Endothelial cell (in vitro differentiated cells): ENCODE results near the gene HTRA1. TPM values are rescaled to one million over a fixed set of nuclear protein-coding genes. Genes with fewer than 3 reads are reported as not detected.

ENCODE experiments used
- DNase-seq: peaks from one replicate; pipeline ENCODE4 v3.0.0; 2021; ENCODE audit warnings: low spot score
- H3K27ac Mint-ChIP-seq: one replicate; pipeline ENCODE4 v1.8.0; 2021; ENCODE audit warnings: mixed read lengths, inconsistent platforms; ENCODE audit not compliant: unreplicated experiment
- H3K27me3 Mint-ChIP-seq: one replicate; pipeline ENCODE4 v1.8.0; 2021; ENCODE audit warnings: mild to moderate bottlenecking, moderate library complexity, mixed read lengths, inconsistent platforms; ENCODE audit not compliant: unreplicated experiment
- H3K36me3 Mint-ChIP-seq: one replicate; pipeline ENCODE4 v1.8.0; 2021; ENCODE audit warnings: mild to moderate bottlenecking, low read depth, mixed read lengths, inconsistent platforms; ENCODE audit not compliant: unreplicated experiment
- H3K4me1 Mint-ChIP-seq: one replicate; pipeline ENCODE4 v1.8.0; 2021; ENCODE audit warnings: mild to moderate bottlenecking, mixed read lengths, inconsistent platforms; ENCODE audit not compliant: unreplicated experiment
- H3K4me3 Mint-ChIP-seq: one replicate; pipeline ENCODE4 v1.8.0; 2021; ENCODE audit warnings: mild to moderate bottlenecking, mixed read lengths, inconsistent platforms; ENCODE audit not compliant: unreplicated experiment
- H3K9me3 Mint-ChIP-seq: one replicate; pipeline ENCODE4 v1.8.0; 2021; ENCODE audit warnings: mixed read lengths, inconsistent platforms; ENCODE audit not compliant: unreplicated experiment
- CTCF ChIP-seq: fragments of 200-600 bp; sonication (generic); IDR thresholded peaks from one replicate; pipeline ENCODE4 v1.5.0; 2021; ENCODE audit warnings: antibody characterized with exemption; ENCODE audit not compliant: unreplicated experiment
- total RNA-seq: library from RNA; stranded (reverse); fragmentation: NEBNext Ultra II Directional; extraction: Animal tissue kit (Norgen Biotek cat#: 25700); gene quantifications from one replicate; pipeline ENCODE4 v1.2.1, GENCODE V29; 2021; ENCODE audit not compliant: unreplicated experiment

The HTRA1 gene
- total RNA-seq, 1 donor from 2014 or later, result 72.3 TPM

GRCh38 chr10:122526892-122527291, 65.5 kb downstream of the HTRA1 start:
- no peak for DNase-seq
- Mint-ChIP-seq H3K27me3 (peaks cover 3% of the 10 kb centered on the region), H3K27ac (no peak overlapping the region), H3K4me3 (no peak overlapping the region), H3K4me1 (no peaks in the 10 kb centered on the region), H3K9me3 (peaks cover 4% of the 10 kb centered on the region), H3K36me3 (no peaks in the 10 kb centered on the region)
- no peak for TF ChIP-seq CTCF

GRCh38 chr10:122530177-122530576, 68.8 kb downstream of the HTRA1 start:
- Mint-ChIP-seq H3K36me3 (no peaks in the 10 kb centered on the region), H3K4me3 (no peak overlapping the region), H3K9me3 (peaks cover 1% of the 10 kb centered on the region), H3K4me1 (no peaks in the 10 kb centered on the region), H3K27ac (no peak overlapping the region), H3K27me3 (peaks cover 3% of the 10 kb centered on the region)
- no peak for TF ChIP-seq CTCF
- DNase-seq, result no peak

- H3K36me3 Mint-ChIP-seq, result no peaks in the 10 kb centered on the region
- no peaks in the 10 kb centered on the region for H3K9me3 Mint-ChIP-seq
- no peak overlapping the region for H3K27ac Mint-ChIP-seq
Observed at GRCh38 chr10:122531261-122531660, 69.9 kb downstream of the HTRA1 start.

GRCh38 chr10:122531939-122532338, 70.6 kb downstream of the HTRA1 start:
- no peaks in the 10 kb centered on the region for H3K9me3 Mint-ChIP-seq
- no peaks in the 10 kb centered on the region for H3K36me3 Mint-ChIP-seq
- TF ChIP-seq CTCF, result no peak
- DNase-seq, result no peak
- H3K27ac Mint-ChIP-seq, result no peak overlapping the region
- H3K4me1 Mint-ChIP-seq, result no peaks in the 10 kb centered on the region
- no peaks in the 10 kb centered on the region for H3K27me3 Mint-ChIP-seq
- H3K4me3 Mint-ChIP-seq, result no peak overlapping the region

More at GRCh38 chr10:122531261-122531660, 69.9 kb downstream of the HTRA1 start:
- Mint-ChIP-seq H3K4me3 (no peak overlapping the region), H3K4me1 (no peaks in the 10 kb centered on the region), H3K27me3 (peaks cover 3% of the 10 kb centered on the region)
- no peak for TF ChIP-seq CTCF
- no peak for DNase-seq

GRCh38 chr10:122532601-122533296, 71.4 kb downstream of the HTRA1 start:
- Mint-ChIP-seq H3K4me1 (no peaks in the 10 kb centered on the region), H3K27ac (no peak overlapping the region), H3K36me3 (no peaks in the 10 kb centered on the region), H3K27me3 (no peaks in the 10 kb centered on the region), H3K9me3 (no peaks in the 10 kb centered on the region), H3K4me3 (no peak overlapping the region)
- TF ChIP-seq CTCF, result no peak
- DNase-seq, result no peak
